Ascending aorta (tissue), 2 donors: Measurements from ENCODE around the gene KCNK16. TPM values are rescaled to one million over a fixed set of nuclear protein-coding genes. Genes with fewer than 3 reads are reported as not detected.

Experiments
- DNase-seq, 2 donors: peaks; one replicate each; pipeline ENCODE4 v3.0.0-alpha.2; 2019; ENCODE audit warnings: low spot score in 2 of 2
- H3K27ac ChIP-seq, 2 donors: fragments of 200-600 bp; sonication (generic); one replicate each; pipeline ENCODE4 v1.5.1; 2016 to 2017; ENCODE audit warnings: mild to moderate bottlenecking in 1 of 2
- H3K27me3 ChIP-seq: fragments of 200-600 bp; sonication (generic); one replicate; pipeline ENCODE4 v1.5.1; 2017
- H3K36me3 ChIP-seq, 2 donors: fragments of 200-600 bp; sonication (generic); one replicate each; pipeline ENCODE4 v1.5.1; 2016
- H3K4me1 ChIP-seq, 2 donors: fragments of 200-600 bp; sonication (generic); one replicate each; pipeline ENCODE4 v1.5.1; 2016 to 2017; ENCODE audit warnings: mild to moderate bottlenecking in 1 of 2
- H3K4me3 ChIP-seq, 2 donors: fragments of 200-600 bp; sonication (generic); one replicate each; pipeline ENCODE4 v1.5.1; 2016 to 2017; ENCODE audit warnings: mild to moderate bottlenecking in 1 of 2
- H3K9me3 ChIP-seq, 2 donors: fragments of 200-600 bp; sonication (generic); one replicate each; pipeline ENCODE4 v1.5.1; 2016
- CTCF ChIP-seq, 3 experiments: fragments of 200-600 bp in 2 of 3; fragments of 450-650 bp in 1 of 3; sonication (generic) in 2 of 3; IDR thresholded peaks; one replicate each; pipeline ENCODE4 v1.5.1; 2016 to 2019; ENCODE audit warnings: antibody characterized with exemption in 3 of 3, mild to moderate bottlenecking in 1 of 3, moderate library complexity in 1 of 3
- intact Hi-C: fragments of 100-400 bp; cut with DNase I; formaldehyde crosslinking; loops from one replicate; pipeline ENCODE4 v1.15.1; 2023
- total RNA-seq: library from RNA; depleted of rRNA; stranded (reverse); fragments of >200 nt; gene quantifications from one replicate; pipeline ENCODE4 v1.1.0, GENCODE V29; 2016

Gene KCNK16
- total RNA-seq, 1 donor from 2014 or later: not detected

- Histone ChIP-seq H3K36me3 (no peaks in the 10 kb centered on the region), H3K27ac (no peak overlapping the region), H3K4me1 (no peaks in the 10 kb centered on the region), H3K27me3 (no peaks in the 10 kb centered on the region), H3K9me3 (no peaks in the 10 kb centered on the region), H3K4me3 (no peak overlapping the region)
- no peak for TF ChIP-seq CTCF (IDR thresholded peaks at IDR 0.05)
- intact Hi-C loops: loop anchor here (10.0 kb wide), 2 partner anchors 330 to 430 kb away; no protein-coding TSS in a partner anchor
- DNase-seq: no peak
Measured at GRCh38 chr6:39304951-39305350, 17.6 kb downstream of the KCNK16 start.

- Histone ChIP-seq H3K4me3 (no peak overlapping the region), H3K27me3 (no peaks in the 10 kb centered on the region), H3K27ac (no peak overlapping the region), H3K9me3 (no peaks in the 10 kb centered on the region), H3K36me3 (peaks cover 0 to 3% of the 10 kb centered on the region in 2 donors), H3K4me1 (no peaks in the 10 kb centered on the region)
- no peak for TF ChIP-seq CTCF (IDR thresholded peaks at IDR 0.05)
- intact Hi-C loops: loop anchor here (1.0 to 10.0 kb wide), 3 partner anchors 137 to 429 kb away; no protein-coding TSS in a partner anchor
- no peak for DNase-seq
Measured at GRCh38 chr6:39303425-39304153, 18.9 kb downstream of the KCNK16 start.

DNA sequence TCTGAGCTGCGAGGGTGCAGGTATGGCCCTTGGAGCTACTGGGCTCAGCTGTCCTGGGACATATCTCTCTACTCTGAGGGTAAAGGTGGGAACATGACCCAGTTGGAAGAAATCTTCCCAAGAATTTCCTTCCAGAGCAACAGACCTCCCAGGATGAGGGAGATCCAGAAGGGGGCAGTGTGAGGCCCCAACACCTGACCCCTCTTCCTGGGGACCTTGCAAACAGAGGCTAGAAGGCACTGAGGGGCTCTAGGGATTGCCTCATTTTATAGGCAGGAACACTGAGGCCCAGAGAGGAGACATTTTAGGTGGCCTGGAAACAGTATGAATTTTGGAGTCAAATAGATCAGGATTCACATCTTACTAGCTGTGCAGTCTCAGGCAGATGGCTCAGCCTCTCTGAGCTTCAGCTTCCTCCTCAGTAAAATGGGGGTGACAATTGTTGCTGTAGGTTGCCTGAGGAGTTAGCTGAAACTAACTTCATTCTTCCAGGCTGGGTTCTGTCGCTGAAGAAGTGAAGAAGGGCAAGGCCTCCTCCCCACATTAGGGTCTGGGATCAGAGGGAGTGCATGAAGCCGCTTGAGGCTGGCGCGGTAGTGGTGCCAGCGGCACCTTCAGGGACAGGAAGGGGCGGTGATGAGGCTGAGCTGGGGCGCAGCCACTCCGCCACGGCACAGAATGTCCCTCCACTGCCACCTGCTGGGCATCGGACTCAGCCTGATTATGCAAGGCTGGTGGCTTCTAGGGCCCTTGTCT, 19.7 kb downstream of the KCNK16 start:
- Histone ChIP-seq H3K27ac (no peak overlapping the region), H3K4me1 (no peaks in the 10 kb centered on the region), H3K27me3 (no peaks in the 10 kb centered on the region), H3K36me3 (peaks cover 0 to 3% of the 10 kb centered on the region in 2 donors), H3K9me3 (no peaks in the 10 kb centered on the region), H3K4me3 (peak overlapping the region in 1 of 2 donors; percentile 24)
- intact Hi-C loops: loop anchor here (1.0 to 10.0 kb wide), 3 partner anchors 137 to 428 kb away; no protein-coding TSS in a partner anchor
- peak; percentile 78 to 85 (median 83) for TF ChIP-seq CTCF (IDR thresholded peaks at IDR 0.05)
- DNase-seq: peak in 1 of 2 donors; percentile 89

GRCh38 chr6:39302011-39302410, 20.5 kb downstream of the KCNK16 start:
- no peak overlapping the region for H3K27ac ChIP-seq
- H3K4me1 ChIP-seq: no peaks in the 10 kb centered on the region
- H3K4me3 ChIP-seq: no peak overlapping the region
- intact Hi-C loops: loop anchor here (10.0 kb wide), 2 partner anchors 327 to 427 kb away; no protein-coding TSS in a partner anchor
- no peak for TF ChIP-seq CTCF (IDR thresholded peaks at IDR 0.05)
- H3K27me3 ChIP-seq: no peaks in the 10 kb centered on the region
- H3K9me3 ChIP-seq: no peaks in the 10 kb centered on the region
- peaks cover 0 to 3% of the 10 kb centered on the region in 2 donors for H3K36me3 ChIP-seq
- no peak for DNase-seq

GRCh38 chr6:39301606-39302005, 20.9 kb downstream of the KCNK16 start:
- TF ChIP-seq CTCF (IDR thresholded peaks at IDR 0.05): peak in 1 of 3 experiments; percentile 25
- intact Hi-C loops: loop anchor here (10.0 kb wide), 2 partner anchors 327 to 427 kb away; no protein-coding TSS in a partner anchor
- no peak overlapping the region for H3K27ac ChIP-seq
- peaks cover 0 to 3% of the 10 kb centered on the region in 2 donors for H3K36me3 ChIP-seq
- DNase-seq: no peak
- H3K9me3 ChIP-seq: no peaks in the 10 kb centered on the region
- no peaks in the 10 kb centered on the region for H3K4me1 ChIP-seq
- H3K27me3 ChIP-seq: no peaks in the 10 kb centered on the region
- no peak overlapping the region for H3K4me3 ChIP-seq
